GM19452 (cell line): ENCODE results near the gene FCMR.
"Not testable (repeated sequence)": the region's sequence is repeated elsewhere in the genome, so short reads cannot be mapped to it uniquely, and the experiment has no call there.

Experiments
- ATAC-seq: cut with Tn5 transposase; IDR thresholded peaks from one replicate; pipeline ENCODE4 v1.9.1; 2021; ENCODE audit not compliant: unreplicated experiment

FCMR gene

DNA sequence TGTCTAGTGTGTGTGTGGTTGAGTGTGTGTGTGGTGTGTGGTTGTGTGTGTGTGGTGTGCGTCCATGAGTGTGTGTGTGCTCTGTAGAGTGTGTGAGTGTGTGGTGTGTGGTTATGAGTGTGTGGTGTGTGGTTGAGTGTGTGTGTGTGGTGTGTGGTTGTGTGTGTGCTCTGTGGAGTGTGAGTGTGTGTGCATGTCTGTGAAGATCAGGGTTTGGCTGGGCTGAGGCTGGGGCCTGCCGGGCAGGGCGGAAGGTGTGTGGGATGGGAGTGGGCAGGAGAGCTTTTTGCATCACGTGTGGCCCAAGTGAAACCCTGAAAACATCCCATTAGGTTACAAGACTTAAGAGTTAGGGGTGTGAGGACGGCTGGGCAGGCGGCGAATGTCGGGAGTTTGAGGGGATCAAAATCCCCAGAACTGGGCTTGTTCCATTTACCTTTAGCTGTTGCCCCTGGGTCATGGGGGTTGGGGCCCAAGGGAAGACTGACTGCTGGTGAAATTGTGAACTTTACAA lies 2.9 kb upstream of the FCMR start:
- peak; percentile 24 for ATAC-seq

DNA sequence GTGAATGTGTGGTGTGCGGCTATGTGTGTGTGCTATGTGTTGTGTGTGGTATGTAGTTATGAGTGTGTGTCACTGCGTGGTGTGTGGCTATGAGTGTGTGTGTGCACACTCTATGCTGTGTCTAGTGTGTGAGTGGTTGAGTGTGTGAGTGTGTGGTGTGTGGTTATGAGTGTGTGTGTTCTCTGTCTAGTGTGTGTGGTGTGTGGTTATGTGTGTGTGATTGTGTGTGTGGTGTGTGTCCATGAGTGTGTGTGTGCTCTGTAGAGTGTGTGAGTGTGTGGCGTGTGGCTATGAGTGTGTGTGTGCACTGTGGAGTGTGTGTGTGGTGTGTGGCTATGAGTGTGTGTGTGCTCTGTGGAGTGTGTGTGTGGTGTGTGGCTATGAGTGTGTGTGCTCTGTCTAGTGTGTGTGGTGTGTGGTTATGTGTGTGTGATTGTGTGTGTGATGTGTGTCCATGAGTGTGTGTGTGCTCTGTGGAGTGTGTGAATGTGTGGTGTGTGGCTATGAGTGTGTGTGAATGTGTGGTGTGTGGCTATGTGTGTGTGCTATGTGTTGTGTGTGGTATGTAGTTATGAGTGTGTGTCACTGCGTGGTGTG lies 2.3 kb upstream of the FCMR start:
- not testable (repeated sequence) for ATAC-seq

DNA sequence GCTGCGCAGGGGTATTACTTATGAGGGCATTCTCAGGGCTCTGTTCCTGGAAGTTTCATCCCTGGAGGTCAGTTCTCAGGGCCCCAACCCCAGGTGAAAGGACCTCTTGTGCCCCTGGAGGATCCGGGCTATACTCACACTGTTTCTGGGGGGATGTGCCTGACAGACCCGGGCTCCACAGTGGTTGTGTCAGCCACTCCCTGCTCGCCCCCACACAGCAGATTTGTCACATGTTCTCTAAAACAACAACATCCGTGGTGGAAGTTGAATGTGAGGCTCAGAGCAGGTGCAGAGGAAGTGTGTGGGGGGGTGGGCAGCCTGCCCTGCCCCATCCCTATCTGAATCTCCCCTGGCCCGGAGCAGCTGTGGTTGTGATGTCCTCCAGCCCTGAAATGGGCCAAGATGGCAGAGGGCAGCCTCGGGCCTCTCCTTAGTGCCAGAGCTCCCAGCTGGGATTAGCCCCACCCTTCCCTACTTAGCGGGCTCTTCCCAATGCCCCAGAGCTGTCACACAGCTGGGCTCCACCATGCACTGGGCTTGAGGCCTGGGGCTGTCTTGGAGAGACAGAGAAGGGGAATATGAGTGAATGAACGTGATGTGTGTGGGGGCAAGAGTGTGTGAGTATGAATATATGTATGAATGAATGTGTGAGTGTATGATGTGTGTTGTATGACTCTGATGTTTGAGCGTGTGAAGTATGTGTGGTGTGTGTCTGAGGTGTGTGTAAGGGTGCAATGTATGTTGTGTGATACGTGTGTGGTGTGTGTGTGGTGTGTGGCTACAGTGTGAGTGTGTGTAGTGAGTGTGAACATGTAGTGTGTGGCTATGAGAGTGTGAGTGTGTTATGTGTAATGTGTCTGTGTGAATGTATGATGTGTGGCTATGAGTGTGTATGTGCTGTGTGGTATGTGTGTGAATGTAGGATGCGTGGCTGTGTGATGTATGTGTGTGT lies 1.5 kb upstream of the FCMR start:
- ATAC-seq, result peak; percentile 46

DNA sequence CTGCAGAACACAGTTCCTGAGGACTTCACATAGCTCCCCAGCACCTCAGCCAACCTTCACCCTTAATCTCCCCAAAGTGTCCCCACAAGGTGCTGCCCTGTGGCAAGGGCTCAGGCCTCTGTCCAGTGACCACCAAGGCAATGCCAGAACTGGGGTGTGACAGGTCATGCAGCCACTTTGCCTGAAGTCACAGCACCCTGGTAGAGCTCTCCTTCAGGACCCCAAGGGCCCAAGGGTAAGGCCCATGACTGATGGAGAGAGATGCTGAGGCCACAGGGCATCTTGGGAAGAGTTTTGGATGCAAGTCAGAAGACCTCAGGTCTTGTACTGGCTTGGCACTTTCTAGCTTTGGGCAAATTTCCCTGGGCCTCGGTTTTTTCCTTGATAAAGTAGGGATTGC lies 783 bp upstream of the FCMR start:
- no peak for ATAC-seq

DNA sequence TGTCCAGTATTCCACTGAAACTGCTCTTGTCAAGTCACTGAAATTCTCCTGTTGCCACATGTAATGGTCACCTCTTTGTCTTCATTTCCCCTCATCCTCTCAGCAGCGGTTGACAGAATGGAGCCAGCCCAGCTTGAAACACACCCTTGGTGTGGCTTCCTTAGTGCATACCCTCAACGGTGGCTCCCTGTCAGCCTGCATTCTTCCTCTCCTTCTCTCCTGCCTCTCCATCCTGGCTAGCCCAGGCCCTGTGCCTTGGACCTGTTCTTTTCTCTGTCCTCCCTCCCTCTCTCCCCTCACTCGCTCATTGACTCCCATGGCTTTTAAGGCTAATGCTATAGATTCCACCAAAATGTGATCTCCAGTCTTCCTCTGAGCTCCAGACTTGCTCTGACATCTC lies 3.7 kb downstream of the FCMR start:
- ATAC-seq, result no peak

DNA sequence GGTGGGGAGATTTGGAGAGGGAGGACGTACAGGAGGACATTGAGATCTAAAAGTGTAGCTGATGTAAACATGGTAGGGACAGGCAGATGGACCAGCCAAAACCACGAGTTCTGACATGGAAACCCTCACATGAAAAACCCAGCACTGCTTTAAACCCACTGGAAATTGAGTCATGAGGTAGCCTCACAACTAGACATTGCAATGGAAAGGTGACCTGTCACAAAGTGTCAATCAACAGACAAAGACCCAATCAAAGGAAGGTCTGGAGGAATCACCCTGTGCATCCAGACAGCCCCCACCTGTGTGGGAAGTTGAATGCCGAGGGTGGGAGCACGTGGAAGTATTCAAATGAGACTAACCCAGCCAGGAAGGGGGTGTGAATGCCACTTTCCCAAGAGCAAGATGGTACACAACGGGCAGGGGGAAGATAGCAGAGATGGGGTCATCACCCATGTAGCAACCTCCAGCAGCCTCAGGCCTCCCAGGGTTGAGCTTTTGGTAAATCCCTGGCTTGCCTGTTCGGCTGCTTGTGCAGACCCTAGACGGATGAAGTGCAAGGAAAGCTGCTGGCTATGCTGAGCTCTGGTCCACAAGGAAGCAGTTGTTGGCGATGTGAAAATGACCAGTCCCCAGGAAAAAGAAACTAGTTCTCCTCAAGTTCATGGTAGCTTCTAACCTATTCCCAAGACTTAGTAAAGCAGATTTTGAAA lies 5.6 kb downstream of the FCMR start:
- ATAC-seq, result no peak

DNA sequence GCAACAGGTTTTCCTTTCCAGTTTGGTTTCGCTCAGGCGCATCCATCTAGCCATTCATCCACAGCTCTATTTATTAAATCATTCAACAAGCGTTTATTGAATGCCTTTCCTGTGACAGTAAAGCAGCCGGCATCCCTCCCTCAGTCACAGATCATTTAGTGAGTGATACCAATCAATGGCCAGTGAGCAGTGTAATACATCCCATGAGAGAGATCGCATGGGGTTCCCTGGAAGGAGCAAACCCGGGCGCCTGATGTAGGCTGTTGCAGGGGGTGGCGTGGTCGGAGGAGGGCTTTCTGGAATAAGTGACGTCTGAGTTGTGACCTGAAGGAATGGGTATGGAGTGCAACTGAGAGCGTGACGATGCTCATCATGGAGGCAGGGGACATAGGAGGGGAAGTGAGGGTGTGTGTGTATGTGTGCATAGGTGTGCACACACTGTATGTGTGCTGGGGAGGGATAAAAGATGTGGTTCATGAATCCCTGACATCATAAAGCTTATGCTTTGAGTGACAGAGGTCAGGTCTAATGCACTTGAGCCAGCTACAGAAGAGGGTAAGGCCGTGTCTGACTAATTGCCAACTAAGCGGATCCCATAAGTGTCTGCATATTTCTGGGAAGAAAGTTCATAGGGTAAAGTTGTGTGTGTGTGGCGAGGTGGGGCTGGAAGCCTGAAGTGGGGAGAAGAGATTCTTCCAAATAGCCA lies 6.6 kb downstream of the FCMR start:
- no peak for ATAC-seq

DNA sequence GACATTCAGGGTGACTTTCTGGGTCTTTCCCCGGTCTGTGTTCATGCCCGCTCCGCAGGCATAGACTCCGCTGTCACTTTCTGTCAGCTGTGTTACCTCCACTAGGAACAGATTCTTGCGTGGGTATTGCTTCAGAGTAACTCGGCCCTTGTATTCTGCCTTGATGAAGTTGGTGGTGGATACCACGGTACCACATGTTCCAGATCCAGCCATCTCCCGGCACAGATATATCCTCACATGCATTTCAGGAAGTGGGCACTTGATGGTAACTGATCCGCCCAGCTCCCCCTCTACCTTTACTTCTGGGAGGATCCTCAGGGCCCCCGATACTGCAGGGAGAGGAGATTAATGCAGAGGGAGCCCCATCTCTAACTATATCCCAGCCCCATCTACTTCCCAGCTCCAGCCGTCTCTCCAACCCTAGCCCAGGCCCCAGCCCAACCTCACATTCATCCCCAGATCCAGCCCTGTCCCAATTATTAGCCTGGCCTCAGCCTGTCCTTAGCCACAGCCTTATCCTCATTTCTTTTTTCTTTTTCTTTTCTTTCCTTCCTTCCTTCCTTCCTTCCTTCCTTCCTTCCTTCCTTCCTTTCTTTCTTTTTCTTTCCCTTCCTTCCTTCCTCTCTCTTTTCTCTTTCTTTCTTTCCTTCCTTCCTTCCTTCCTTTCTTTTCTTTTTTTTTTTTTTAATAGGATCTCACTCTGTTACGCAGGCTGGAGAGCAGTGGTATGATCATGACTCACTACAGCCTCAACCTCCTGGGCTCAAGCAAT lies 7.8 kb downstream of the FCMR start:
- no peak for ATAC-seq

DNA sequence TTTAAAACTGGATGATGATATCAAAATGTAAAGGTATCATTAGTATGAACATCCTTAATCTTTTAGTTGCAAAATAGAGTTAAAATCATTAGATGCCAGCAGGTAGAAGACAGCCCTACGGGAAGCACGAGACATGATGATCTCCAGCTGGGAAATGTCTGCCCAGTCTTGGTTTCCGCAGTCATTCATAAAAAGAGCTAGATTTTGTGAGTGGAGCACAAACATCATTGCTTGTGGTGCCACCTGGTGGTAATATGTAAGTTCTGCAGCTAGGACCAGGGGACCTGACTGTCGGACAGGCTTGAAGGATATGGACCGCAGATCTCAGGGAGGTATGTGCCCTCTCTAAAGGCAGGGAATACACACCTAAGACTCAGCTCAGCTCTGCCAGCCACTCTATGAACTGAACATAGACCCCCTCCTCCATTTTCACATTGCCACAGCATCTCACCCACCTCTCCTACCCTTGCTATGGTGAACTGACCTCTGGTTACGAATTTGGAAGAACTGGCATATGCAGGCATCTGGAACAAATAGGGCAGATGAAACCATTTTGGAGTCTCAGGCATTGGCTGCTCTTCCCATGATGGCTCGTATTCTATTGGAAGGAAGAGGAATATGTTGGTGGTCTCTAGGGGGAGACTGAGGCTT lies 9.2 kb downstream of the FCMR start:
- no peak for ATAC-seq

DNA sequence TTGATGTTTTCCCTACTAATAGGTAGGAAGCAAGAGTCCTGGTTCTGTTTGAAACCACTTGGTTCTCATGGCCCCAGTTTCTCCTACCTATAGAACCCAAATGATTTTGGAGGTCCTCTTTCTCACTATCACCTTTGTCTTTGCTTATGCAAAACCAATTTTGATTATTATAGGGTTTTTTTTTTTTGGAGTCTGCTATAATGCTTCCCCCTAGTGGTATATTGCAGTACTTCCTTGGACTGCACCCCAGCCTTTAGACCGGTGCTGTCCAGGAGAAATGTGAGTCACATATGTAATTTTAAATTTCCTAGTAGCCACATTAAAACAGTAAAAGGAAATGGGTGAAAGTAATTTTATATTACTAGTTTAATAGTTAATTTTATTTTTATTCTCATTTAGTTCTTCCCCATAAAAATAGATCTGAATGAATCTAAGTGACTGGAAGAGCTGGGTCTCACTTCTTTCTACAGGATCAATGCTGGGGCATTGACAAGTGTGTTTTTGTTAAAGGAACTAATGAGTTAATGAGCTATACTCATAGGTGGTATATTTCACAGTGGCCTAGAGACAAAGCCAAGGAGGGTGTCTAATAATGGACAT lies 10.6 kb downstream of the FCMR start:
- ATAC-seq, result no peak

DNA sequence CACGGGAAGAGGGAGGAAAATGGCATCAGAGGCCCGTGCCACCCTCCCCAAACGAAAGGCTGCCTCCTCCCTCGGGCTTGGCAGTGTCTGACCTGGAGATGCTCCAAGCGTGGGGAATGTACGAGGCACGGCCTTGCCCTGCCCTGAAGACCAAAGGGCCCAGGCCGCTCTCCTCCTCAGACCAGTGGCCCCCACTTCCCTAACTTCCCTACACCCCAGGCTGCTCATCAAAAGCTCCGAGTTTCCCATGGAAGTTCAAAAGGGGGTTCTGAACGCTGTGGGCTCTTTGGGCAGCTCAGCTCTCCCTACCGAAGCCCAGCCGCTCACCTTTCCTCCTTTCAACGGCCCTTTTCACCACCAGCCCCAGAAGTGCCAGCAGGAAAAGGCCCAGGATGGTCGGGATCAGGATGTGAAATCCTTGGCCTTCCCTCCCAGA lies 11.8 kb downstream of the FCMR start:
- no peak for ATAC-seq

DNA sequence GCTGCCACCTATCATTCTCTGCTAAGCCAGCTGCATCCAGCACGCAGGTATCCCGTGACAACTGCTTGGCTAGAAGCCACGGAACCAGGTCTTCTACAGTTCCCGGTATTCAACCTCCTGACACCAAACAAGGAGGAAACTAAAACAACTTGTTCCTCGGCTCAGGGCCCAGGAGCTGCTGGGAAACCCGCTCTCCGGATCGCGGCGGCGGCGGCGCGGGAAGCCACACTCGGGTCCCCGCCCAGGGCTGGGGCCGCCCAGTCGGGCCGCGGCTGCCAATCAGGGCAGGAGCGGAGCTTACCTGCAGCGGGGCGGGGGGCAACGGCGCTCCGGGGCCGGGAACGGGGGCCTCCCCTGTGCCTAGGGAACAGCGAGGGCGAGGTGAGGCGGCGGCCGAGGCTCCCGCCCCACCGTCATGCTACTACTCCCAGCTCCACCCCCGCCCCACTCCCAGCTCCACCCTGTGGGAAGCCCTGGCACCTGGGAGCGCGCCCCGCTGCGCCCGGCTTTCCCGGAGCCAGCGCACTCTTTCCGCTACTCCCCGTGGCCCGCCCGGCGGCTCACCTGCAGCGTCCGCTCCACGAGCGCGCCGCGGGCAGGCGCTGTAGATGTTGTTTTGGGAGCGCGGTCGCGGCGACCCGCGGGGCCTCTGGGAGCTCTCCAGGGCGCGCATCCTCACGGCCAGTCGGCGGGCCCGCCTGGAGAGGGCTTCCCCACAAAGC lies 12.4 kb downstream of the FCMR start:
- no peak for ATAC-seq

DNA sequence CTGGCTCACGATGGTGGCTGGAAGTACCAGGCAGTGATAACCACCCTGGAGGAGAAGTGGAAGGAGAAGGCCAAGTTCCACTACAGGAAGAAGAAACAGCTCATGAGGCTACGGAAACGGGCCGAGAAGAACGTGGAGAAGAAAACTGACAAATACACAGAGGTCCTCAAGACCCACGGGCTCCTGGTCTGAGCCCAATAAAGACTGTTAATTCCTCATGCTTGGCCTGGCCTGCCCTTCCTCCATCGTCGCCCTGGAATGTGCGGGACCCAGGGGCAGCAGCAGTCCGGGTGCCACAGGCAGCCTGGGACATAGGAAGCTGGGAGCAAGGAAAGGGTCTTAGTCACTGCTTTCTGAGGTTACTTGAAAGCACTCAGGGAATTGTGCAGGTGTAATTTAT lies 13.7 kb downstream of the FCMR start:
- no peak for ATAC-seq

DNA sequence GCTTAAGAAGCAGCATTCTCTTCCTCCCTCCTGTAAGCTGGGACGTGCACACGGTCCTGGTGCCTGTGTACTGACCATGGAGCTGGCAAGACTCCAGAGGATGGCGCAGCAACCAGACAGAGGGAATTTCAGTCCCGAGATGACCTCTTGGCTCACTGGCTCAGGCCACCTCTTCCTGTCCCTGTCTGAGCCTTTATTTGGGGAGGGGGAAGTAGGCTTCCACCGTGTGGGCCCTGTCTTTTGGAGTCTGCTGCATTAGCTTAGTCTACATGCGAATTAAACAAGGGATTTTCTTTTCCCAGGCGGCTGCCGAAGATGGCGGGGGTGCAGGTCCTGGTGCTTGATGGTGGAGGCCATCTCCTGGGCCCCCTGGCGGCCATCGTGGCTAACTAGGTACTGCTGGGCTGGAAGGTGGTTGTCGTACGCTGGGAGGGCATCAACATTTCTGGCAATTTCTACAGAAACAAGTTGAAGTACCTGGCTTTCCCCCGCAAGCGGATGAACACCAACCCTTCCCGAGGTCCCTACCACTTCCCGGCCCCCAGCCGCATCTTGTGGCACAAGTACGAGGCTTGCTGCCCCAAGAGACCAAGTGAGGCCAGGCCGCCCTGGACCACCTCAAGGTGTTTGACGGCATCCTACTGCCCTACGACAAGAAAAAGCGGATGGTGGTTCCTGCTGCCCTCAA lies 14.3 kb downstream of the FCMR start:
- ATAC-seq, result no peak

DNA sequence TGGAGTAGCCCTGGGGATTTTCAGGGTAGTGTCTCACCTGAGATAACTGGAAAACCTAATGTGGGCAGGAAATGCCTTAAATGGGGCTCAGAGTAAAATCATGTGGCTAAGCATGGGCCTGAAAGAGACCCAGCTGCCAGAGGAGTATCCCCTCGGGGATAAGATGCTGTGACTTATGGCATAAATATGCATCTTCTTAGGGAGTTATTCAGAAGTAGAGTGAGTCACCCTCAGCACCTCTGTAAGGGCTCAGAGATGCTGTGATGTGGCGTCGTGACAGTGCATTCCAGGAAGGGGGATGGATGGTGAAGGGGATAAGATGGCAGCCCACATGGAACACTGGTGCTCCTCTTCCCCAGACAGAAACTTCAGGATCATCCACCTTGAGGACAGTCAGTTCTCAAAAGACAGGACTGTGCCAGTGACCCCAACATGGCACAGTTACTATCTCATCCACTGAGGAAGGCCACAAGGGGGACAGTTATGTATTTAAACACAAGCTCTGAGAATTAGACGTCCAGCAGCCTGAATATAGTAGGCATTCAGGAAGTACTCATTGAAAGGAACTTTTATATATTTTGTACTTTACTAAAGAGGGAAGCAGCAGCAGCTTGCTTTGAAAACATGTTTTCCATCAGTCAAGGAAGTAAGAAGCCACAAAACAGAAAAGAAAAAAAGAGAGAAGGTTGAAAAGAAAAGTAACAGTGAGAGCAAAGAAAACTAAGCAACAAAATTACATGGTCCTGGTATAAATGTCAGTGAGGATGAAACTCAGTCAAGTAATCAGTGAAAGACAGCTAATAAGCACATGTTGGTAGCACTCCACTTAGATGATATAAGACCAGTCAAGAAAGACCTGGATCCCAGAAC lies 16.2 kb downstream of the FCMR start:
- ATAC-seq, result peak; percentile 63

DNA sequence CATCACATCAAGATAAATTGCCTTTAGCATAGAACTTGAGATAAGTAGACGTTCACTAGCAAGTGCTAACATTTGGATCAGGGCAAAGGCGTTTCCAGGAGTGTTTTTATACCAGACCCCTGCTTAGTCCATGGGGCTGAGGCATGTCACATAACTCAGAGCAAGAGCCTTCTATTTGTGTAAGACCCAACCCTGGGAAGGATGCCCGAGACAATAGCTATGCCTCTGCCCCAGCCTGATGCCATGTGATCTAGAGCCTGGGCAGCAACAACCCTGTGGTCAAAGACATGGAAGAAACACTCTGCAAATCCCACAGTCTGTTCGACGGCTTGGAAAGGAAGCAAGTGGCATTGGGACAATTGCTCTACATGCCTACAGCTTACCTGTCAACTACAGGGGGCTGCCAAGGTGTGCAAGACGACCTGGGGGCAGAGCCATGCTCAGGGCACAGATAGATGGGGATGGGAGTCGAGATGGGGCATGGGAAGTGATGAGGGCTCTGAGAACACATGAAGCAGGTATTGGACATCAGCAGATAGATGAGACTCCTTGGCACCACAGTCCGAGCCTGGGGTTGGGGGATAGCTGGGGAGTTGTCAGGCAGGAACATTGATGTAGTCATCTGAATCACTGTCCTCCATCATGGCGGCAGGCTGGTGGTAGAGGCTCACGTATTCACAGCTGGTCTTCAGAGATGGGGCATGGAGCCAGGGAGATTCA lies 17.2 kb downstream of the FCMR start:
- ATAC-seq, result no peak

DNA sequence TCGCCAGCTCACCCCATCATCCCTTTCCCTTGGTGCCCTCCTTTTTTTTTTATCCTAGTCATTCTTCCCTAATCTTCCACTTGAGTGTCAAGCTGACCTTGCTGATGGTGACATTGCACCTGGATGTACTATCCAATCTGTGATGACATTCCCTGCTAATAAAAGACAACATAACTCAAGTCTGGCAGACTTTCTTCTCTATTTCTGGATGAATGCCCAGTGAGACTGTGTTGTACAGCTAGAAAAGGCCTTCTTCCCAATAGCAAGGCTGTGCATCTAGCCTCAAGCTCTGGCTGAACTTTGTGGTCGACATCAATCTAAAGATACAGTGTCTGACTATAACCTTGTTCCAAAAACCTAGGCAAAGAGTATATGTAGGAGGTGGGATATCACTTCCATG lies 18.1 kb downstream of the FCMR start:
- ATAC-seq, result no peak
